PC-9 (cell line): ENCODE data around the gene ABTB1.

Experiments used
- CTCF ChIP-seq: fragments of 200-600 bp; sonication (generic); conservative IDR thresholded peaks from 2 replicates; pipeline ENCODE4 v1.6.1; 2017; ENCODE audit warnings: mixed run types, antibody characterized with exemption, mild to moderate bottlenecking, moderate library complexity
- EZH2 ChIP-seq: fragments of 200-600 bp; sonication (generic); IDR thresholded peaks from 2 replicates; pipeline ENCODE4 v1.8.0; 2017; ENCODE audit warnings: antibody characterized with exemption, low read depth

GRCh38 chr3:127688022-127688415, 15.3 kb downstream of the ABTB1 start:
- no peak for TF ChIP-seq CTCF
- TF ChIP-seq EZH2, result no peak
